Calu3 (cell line): ENCODE data around the gene ABCA10. TPM values are rescaled to one million over a fixed set of nuclear protein-coding genes. Genes with fewer than 3 reads are reported as not detected.

Experiments
- BruUV-seq: library from RNA; stranded (reverse); fragments of 400-500 nt; replicated peaks from 2 replicates; lab custom pipeline; 2021; lab: Mats Ljungman, UMichigan
- CTCF ChIA-PET: fragments of 300-600 bp; sonication (Branson Sonifier 250); formaldehyde crosslinking; loops from one replicate; lab custom pipeline; 2022; ENCODE audit warnings: antibody characterized with exemption; lab: Charles Lee
- DNase-seq: peaks from one replicate; pipeline ENCODE4 v3.0.0; 2022
- H3K27ac Mint-ChIP-seq: one replicate; pipeline ENCODE4 v1.8.0; 2022; ENCODE audit warnings: mixed read lengths; ENCODE audit not compliant: unreplicated experiment
- H3K27me3 Mint-ChIP-seq: one replicate; pipeline ENCODE4 v1.8.0; 2022; ENCODE audit warnings: mixed read lengths; ENCODE audit not compliant: unreplicated experiment
- H3K36me3 Mint-ChIP-seq: one replicate; pipeline ENCODE4 v1.8.0; 2022; ENCODE audit warnings: mild to moderate bottlenecking, moderate library complexity, mixed read lengths; ENCODE audit not compliant: insufficient read depth, unreplicated experiment
- H3K4me1 Mint-ChIP-seq: one replicate; pipeline ENCODE4 v1.8.0; 2022; ENCODE audit warnings: mild to moderate bottlenecking, low read depth, mixed read lengths; ENCODE audit not compliant: unreplicated experiment
- H3K4me3 Mint-ChIP-seq: one replicate; pipeline ENCODE4 v1.8.0; 2022; ENCODE audit warnings: mild to moderate bottlenecking, low read depth, moderate library complexity, mixed read lengths; ENCODE audit not compliant: unreplicated experiment
- H3K9me3 Mint-ChIP-seq: one replicate; pipeline ENCODE4 v1.8.0; 2022; ENCODE audit warnings: low read depth, mixed read lengths; ENCODE audit not compliant: unreplicated experiment
- CTCF ChIP-seq: fragments of 200-600 bp; IDR thresholded peaks from one replicate; pipeline ENCODE4 v1.8.0; 2022; ENCODE audit warnings: antibody characterized with exemption; ENCODE audit not compliant: unreplicated experiment
- intact Hi-C: fragments of 100-400 bp; cut with micrococcal nuclease; formaldehyde crosslinking; loops from one replicate; pipeline ENCODE4 v1.10.0; 2022; ENCODE audit not compliant: unreplicated experiment
- total RNA-seq: library from RNA; stranded (reverse); gene quantifications from 2 replicates; pipeline ENCODE4 v1.2.3, GENCODE V29; 2022

The ABCA10 gene
- total RNA-seq, 1 experiment from 2014 or later, result 0.28 TPM

GRCh38 chr17:69150333-69150732 lies 78.3 kb downstream of the ABCA10 start:
- CTCF ChIA-PET, result interaction anchor here (0.6 kb wide), 1 partner anchor 1918 kb away, joined by 3 read pairs; no protein-coding TSS in a partner anchor
- H3K4me1 Mint-ChIP-seq, result no peaks in the 10 kb centered on the region
- DNase-seq, result no peak

GRCh38 chr17:69147460-69147859 lies 81.2 kb downstream of the ABCA10 start:
- Mint-ChIP-seq H3K27me3 (no peaks in the 10 kb centered on the region), H3K9me3 (peaks cover 4% of the 10 kb centered on the region), H3K36me3 (no peaks in the 10 kb centered on the region), H3K27ac (no peak overlapping the region), H3K4me3 (no peak overlapping the region), H3K4me1 (peaks cover under 1% of the 10 kb centered on the region)
- BruUV-seq, result no TSS peak
- TF ChIP-seq CTCF, result no peak
- intact Hi-C loops, result no loop called here
- CTCF ChIA-PET, result no interaction called here
- DNase-seq, result no peak

More at GRCh38 chr17:69150333-69150732, 78.3 kb downstream of the ABCA10 start:
- Mint-ChIP-seq H3K4me3 (no peak overlapping the region), H3K36me3 (no peaks in the 10 kb centered on the region), H3K27me3 (no peaks in the 10 kb centered on the region), H3K27ac (no peak overlapping the region), H3K9me3 (peaks cover 4% of the 10 kb centered on the region)
- intact Hi-C loops, result no loop called here
- TF ChIP-seq CTCF, result no peak
- BruUV-seq, result no TSS peak

- H3K4me3 Mint-ChIP-seq, result no peak overlapping the region
- no TSS peak for BruUV-seq
- no peak for TF ChIP-seq CTCF
These were observed 84.0 kb downstream of the ABCA10 start for GRCh38 chr17:69144331-69145255.

GRCh38 chr17:69143683-69144231 lies 84.9 kb downstream of the ABCA10 start:
- no peaks in the 10 kb centered on the region for H3K27me3 Mint-ChIP-seq
- H3K9me3 Mint-ChIP-seq, result no peaks in the 10 kb centered on the region
- TF ChIP-seq CTCF, result no peak
- intact Hi-C loops, result no loop called here
- no peaks in the 10 kb centered on the region for H3K36me3 Mint-ChIP-seq
- no peak overlapping the region for H3K4me3 Mint-ChIP-seq
- no TSS peak for BruUV-seq
- CTCF ChIA-PET, result interaction anchor here (0.7 kb wide), 1 partner anchor 22 kb away, joined by 3 read pairs; no protein-coding TSS in a partner anchor
- DNase-seq, result no peak
- H3K27ac Mint-ChIP-seq, result no peak overlapping the region
- peaks cover 12% of the 10 kb centered on the region for H3K4me1 Mint-ChIP-seq

More at GRCh38 chr17:69144331-69145255, 84.0 kb downstream of the ABCA10 start:
- Mint-ChIP-seq H3K9me3 (no peaks in the 10 kb centered on the region), H3K36me3 (no peaks in the 10 kb centered on the region), H3K27ac (no peak overlapping the region), H3K27me3 (no peaks in the 10 kb centered on the region), H3K4me1 (peaks cover 12% of the 10 kb centered on the region)
- intact Hi-C loops, result no loop called here
- DNase-seq, result no peak
- CTCF ChIA-PET, result no interaction called here
